Esophagus squamous epithelium (tissue), 4 donors: Measurements from ENCODE around the gene CNPY1.

Experiments used
- CTCF ChIP-seq, 6 experiments: fragments of 450-650 bp in 4 of 6; fragments of 200-600 bp in 2 of 6; sonication (generic) in 2 of 6; IDR thresholded peaks; one replicate each; pipeline ENCODE4 v1.5.1; 2016 to 2019; ENCODE audit warnings: antibody characterized with exemption in 6 of 6, mild to moderate bottlenecking in 4 of 6, moderate library complexity in 4 of 6
- POLR2A ChIP-seq, 4 donors: fragments of 450-650 bp; IDR thresholded peaks; one replicate each; pipeline ENCODE4 v1.6.1; 2017; ENCODE audit warnings: antibody characterized with exemption in 4 of 4, mild to moderate bottlenecking in 4 of 4, moderate library complexity in 3 of 4

GRCh38 chr7:155488483-155489127 lies 57.8 kb downstream of the CNPY1 start:
- TF ChIP-seq POLR2A (IDR thresholded peaks at IDR 0.05) (no peak), CTCF (IDR thresholded peaks at IDR 0.05) (no peak)
